HG03039 (cell line): ENCODE measurements around the gene TIE1.

ENCODE experiments used
- ATAC-seq: cut with Tn5 transposase; IDR thresholded peaks from one replicate; pipeline ENCODE4 v1.9.1; 2021; ENCODE audit warnings: mild to moderate bottlenecking, moderate library complexity; ENCODE audit not compliant: unreplicated experiment

TIE1 gene

GRCh38 chr1:43311521-43311920 is 10.7 kb downstream of the TIE1 start:
- no peak for ATAC-seq

GRCh38 chr1:43312212-43312623 is 11.4 kb downstream of the TIE1 start:
- no peak for ATAC-seq

GRCh38 chr1:43312663-43313515 is 12.1 kb downstream of the TIE1 start:
- ATAC-seq: no peak

- no peak for ATAC-seq
Observed at GRCh38 chr1:43313771-43314170, 13.0 kb downstream of the TIE1 start.

- no peak for ATAC-seq
Observed at GRCh38 chr1:43314233-43314632, 13.5 kb downstream of the TIE1 start.

GRCh38 chr1:43315481-43315880 is 14.7 kb downstream of the TIE1 start:
- ATAC-seq: no peak

GRCh38 chr1:43315963-43316737 is 15.4 kb downstream of the TIE1 start:
- ATAC-seq: no peak

- ATAC-seq: no peak
Observed at GRCh38 chr1:43316738-43317520, 16.1 kb downstream of the TIE1 start.

DNA sequence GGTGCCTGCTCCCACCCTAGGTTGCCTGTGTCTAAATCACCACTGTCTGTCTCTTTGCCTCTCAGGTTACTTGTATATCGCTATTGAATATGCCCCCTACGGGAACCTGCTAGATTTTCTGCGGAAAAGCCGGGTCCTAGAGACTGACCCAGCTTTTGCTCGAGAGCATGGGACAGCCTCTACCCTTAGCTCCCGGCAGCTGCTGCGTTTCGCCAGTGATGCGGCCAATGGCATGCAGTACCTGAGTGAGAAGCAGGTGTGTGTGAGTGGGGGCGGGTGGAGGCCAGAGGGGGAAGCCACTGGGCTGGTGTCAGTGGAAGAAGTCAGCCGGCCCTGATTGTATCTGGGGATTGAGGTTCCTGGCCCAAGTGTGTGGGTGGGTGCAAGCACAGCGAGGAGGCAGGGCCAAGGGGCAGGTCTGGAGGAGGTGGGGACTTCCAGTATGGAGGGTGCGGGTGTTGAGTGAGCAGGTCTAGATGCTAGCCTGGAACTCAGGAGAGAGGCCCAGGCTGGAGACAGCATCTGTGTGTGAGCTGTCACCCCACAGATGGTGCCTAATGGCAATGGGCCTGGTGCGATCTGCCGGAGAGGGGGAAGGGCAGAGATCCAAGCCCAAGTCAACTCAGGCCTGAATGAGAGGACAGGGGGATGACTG is 17.2 kb downstream of the TIE1 start:
- ATAC-seq: no peak

DNA sequence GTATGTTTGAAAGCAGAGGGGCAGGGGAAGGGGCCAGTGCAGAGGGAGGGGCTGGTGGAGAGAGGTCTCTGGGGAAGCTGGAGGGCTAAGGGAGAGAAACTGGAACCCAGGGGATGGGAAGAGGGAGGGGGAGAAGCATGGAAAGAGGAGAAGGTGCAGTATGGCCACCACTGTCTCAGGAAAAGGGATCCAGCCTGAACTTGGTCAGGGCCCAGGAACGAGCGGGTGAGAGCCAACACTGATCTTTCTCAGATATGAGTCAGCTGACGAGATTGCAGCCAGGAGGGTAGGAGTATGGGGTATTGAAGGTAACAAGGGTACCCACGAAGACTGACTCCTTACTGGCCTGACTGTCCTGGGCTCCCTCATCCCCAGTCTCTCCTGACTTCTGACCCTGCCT is 18.0 kb downstream of the TIE1 start:
- ATAC-seq: no peak

GRCh38 chr1:43319288-43319687 is 18.5 kb downstream of the TIE1 start:
- ATAC-seq: no peak

- ATAC-seq: no peak
Observed at GRCh38 chr1:43319766-43320165, 19.0 kb downstream of the TIE1 start.

DNA sequence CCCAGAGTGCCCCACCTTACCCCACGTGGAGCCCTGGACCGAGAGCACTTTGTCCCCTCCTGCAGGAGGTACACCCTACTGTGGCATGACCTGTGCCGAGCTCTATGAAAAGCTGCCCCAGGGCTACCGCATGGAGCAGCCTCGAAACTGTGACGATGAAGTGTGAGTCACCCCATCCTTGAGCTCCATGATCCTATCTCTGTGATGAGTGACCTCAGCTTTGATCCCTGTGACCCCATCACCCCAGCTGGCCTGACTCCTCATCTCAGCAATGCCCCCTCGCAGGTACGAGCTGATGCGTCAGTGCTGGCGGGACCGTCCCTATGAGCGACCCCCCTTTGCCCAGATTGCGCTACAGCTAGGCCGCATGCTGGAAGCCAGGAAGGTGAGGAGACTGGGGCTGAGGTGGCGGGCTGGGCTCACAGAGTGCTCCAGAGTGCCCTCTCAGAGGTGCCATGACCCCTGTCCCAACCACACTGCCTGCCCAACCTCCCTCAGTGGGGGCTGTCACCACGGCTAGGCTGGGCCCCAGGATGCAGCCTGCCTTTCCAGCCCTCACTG is 20.6 kb downstream of the TIE1 start:
- ATAC-seq: no peak

- ATAC-seq: no peak
Observed at GRCh38 chr1:43322506-43322905, 21.7 kb downstream of the TIE1 start.

- no peak for ATAC-seq
Observed at GRCh38 chr1:43324810-43325209, 24.0 kb downstream of the TIE1 start.

- no peak for ATAC-seq
Observed at GRCh38 chr1:43325381-43325780, 24.6 kb downstream of the TIE1 start.

DNA sequence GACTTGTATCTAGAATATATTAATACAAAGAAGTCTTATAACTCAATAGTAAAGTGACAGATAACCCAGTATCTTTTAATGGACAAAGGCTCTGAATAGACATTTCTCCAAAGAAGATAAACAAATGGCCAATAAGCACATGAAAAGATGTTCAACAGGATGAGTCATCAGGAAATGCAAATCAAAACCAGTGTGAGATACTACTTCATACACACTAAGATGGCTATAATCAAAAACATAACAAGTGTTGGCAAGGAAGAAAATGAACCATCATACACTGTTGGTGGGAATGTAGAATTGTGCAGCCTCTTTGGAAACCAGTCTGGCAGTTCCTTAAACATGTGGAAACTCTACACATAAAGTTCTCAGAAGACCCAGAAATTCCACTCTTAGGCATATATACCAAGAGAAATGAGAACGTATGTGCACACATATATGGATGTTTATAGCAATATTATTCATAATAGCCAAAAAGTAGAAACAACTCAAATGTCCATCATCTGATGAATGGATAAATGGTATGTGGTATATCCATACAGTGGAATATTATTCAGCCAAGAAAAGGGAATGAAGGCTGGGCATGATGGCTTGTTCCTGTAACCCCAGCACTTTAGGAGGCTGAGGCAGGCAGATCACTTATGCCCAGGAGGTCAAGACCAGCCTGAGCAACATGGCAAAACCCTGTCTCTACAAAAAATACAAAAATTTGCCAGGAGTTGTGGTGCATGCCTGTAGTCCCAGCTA is 26.9 kb downstream of the TIE1 start:
- ATAC-seq: no peak

- no peak for ATAC-seq
Observed at GRCh38 chr1:43329995-43330751, 29.4 kb downstream of the TIE1 start.

GRCh38 chr1:43331688-43332087 is 30.9 kb downstream of the TIE1 start:
- no peak for ATAC-seq
